Globus pallidus (tissue), 1 donor: ENCODE data around the gene DDX19B.
"Not testable (repeated sequence)": the region's sequence is repeated elsewhere in the genome, so short reads cannot be mapped to it uniquely, and the experiment has no call there.

ENCODE experiments used
- DNase-seq: peaks from one replicate; pipeline ENCODE4 v3.0.0-alpha.2; 2015; ENCODE audit warnings: low spot score

The DDX19B gene

GRCh38 chr16:70287304-70287971 lies 11.5 kb upstream of the DDX19B start:
- DNase-seq, result not testable (repeated sequence)

- peak; percentile 98 for DNase-seq
These were observed 9.5 kb upstream of the DDX19B start, which contains the start of gene AARS1 for GRCh38 chr16:70289229-70290094. TSS of gene AARS1 (minus strand) at chr16:70289506. CDS start at chr16:70282763, 6,743 bp downstream.

DNA sequence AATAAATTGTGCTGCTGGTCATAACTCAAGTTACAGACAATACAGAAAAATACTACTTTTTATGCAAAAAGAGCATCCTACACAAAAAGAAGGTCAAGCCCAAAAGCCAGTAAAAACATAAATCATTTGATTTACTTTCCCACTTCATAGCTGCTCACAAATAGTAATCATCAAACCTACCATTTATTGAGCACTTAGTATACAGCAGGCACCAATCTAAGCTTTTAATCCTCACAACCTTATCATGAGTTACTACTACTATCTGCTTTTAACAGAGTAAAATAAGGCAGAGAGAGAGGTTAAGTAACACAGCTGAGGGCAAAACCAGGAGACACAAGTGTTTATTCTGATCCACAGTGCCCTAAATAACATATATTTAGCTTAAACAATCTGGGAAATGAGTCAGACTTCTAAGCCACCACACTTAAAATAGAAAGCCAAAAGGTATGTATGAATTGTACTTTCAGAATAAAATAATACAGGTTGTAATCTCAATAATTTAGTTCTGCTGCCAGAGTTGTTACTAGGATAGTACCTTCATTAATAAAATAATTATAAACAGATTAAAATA lies 8.0 kb upstream of the DDX19B start:
- DNase-seq, result no peak

DNA sequence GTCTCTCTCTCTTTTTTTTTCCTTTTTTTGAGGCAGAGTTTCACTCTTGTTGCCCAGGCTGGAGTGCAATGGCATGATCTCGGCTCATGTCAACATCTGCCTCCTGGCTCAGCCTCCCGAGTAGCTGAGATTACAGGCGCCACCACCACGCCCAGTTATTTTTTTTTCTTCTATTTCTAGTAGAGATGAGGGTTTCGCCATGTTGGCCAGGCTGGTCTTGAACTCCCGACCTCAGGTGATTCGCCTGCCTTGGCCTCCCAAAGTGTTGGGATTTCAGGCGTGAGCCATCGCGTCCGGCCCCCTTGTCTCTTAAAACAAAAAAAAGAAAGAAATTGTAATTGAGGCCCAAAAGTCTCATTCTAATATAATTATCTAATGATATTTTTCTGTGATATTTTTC lies 6.8 kb upstream of the DDX19B start:
- DNase-seq, result not testable (repeated sequence)

- DNase-seq, result no peak
These were observed 4.5 kb upstream of the DDX19B start for GRCh38 chr16:70294385-70295025.

- no peak for DNase-seq
These were observed 3.4 kb upstream of the DDX19B start for GRCh38 chr16:70295634-70296033.

GRCh38 chr16:70301121-70301520 lies 2.1 kb downstream of the DDX19B start:
- no peak for DNase-seq

DNA sequence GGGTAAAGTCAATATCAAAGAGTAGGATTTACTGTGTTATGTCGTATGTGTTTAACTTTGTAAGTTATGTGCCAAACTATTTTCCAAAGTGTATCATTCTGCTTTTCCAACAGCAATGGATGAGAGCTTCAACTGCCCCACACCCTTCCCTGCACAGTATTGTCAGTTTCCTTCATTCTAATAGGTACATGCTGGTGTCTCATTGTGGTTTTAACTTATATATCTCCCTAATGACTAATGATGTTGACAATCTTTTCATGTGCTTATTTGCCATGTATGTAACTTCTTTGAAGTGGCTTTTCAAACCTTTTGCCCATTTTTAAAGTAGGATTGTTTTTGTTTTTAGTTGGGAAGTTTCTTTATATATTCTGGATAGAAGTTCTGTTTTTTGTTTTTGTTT lies 3.8 kb downstream of the DDX19B start:
- no peak for DNase-seq

DNA sequence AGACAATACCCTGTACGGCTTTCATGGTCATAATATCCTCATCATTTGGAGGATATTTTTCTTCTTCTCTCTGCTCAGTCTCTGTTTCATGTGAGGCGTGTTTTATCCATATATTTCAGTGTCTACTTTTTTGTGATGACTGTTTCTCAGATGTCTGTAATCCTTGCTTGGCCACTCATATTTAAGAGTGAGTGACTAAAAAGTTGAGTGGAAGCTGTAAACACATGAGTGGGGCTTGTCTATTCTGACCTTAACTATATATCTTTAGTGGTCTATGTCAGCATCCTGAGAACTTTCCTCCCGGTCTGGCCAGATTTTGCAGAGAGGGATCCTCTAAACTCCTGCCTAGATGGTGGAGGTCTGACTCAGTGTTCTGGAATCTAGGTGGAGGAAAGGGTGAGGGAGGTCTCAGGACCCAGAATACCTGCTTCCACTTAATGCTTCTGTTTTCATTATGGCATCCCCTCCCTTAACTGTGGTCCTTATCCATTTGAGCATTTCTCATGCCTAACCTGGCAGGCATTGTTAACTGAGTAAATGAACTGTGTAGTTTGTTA lies 6.0 kb downstream of the DDX19B start:
- no peak for DNase-seq

DNA sequence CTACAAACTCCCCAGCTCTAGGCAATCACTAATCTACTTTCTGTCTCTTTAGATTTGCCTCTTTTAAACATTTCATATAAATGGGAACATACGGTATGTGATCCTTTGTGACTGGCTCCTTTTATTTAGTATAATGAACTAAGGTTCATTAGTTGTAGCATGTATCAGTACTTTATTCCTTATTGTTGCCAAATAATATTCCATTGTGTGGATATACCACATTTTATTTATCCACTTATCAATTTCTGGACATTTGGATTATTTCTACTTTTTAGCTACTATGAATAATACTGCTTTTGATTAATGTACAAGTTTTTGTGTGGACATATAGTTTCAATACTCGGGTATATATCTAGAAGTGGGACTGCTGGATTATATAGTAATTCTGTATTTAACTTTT lies 7.9 kb downstream of the DDX19B start:
- DNase-seq, result no peak

- DNase-seq, result not testable (repeated sequence)
These were observed 8.7 kb downstream of the DDX19B start for GRCh38 chr16:70307726-70308125.

GRCh38 chr16:70320121-70320520 lies 21.1 kb downstream of the DDX19B start:
- no peak for DNase-seq

- no peak for DNase-seq
These were observed 26.2 kb downstream of the DDX19B start for GRCh38 chr16:70324998-70325747.

DNA sequence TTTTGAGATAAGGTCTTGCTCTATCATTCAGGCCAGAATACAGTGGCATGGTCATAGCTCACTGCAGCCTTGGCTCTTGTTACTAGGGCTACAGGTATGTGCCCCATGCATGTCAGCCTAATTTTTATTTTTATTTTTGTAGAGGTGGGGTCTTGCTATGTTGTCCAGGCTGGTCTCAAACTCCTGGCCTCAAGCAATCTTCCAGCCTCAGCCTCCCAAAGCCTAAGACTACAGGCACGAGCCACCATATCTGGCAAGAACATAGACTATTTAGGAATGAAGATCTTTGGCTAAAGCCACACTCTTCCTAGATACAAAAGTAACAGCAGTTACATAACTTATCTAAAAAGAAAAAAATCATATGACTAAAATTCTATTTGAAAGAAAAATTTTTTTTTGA lies 32.1 kb downstream of the DDX19B start:
- no peak for DNase-seq

GRCh38 chr16:70331588-70332358 lies 32.8 kb downstream of the DDX19B start:
- no peak for DNase-seq

DNA sequence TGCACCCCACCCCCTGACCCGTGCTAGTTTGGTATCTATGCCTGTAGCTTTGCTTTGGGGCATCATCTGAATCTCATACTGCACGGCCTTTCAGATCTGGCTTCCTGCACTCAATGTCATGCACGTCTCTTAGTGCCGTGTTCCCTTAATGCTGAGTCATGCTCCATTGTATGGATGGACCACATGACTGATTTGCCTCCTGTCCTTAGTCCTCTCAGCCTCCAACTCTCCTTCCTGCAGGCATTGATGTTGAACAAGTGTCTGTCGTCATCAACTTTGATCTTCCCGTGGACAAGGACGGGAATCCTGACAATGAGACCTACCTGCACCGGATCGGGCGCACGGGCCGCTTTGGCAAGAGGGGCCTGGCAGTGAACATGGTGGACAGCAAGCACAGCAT lies 33.7 kb downstream of the DDX19B start:
- DNase-seq, result not testable (repeated sequence)

- DNase-seq, result no peak
These were observed 38.8 kb downstream of the DDX19B start for GRCh38 chr16:70337814-70338213.

- no peak for DNase-seq
These were observed 42.6 kb downstream of the DDX19B start for GRCh38 chr16:70341600-70341999.

DNA sequence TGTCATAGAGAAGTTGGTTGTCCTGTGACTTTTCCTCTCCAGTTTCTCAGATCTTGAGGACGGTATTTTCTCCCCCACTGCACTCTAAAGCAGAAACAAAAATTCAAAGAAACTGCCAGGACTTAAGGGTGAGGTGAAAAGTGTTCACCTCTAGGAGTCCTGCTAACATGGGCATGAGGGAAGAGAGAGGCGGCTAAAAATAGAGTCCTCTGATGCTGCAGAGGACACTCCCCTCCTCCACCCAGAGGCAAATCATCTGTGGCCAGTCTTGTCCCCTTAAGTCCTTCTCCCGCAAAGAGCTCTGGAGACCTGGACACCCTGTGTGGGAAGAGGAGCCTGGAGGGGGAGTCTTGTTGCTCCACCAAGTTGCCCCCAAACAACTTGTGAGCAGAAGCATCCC lies 43.0 kb downstream of the DDX19B start:
- DNase-seq, result no peak

DNA sequence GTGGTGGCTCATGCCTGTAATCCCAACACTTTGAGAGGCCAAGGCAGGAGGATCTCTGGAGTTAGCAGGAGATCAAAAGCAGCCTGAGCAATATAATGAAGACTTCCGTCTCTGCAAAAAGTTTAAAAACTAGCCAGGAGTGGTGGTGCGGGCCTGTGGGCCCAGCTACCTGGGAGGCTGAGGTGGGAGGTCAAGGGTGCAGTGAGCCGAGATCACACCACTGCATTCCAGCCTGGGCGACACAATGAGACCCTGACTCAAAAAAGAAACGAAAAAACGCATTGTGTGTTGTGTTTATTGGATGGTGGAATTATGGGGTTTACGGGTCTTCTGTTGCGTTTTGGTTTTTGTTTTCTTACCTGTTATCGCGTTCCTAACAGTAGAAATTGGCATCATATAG lies 46.9 kb downstream of the DDX19B start:
- DNase-seq, result no peak

- DNase-seq, result no peak
These were observed 50.0 kb downstream of the DDX19B start for GRCh38 chr16:70348991-70349390.
